Measurements from ENCODE around the gene ADK.
A peak's percentile ranks its signal among the peaks of the same experiment; 100 is the strongest.

ADK gene

DNA sequence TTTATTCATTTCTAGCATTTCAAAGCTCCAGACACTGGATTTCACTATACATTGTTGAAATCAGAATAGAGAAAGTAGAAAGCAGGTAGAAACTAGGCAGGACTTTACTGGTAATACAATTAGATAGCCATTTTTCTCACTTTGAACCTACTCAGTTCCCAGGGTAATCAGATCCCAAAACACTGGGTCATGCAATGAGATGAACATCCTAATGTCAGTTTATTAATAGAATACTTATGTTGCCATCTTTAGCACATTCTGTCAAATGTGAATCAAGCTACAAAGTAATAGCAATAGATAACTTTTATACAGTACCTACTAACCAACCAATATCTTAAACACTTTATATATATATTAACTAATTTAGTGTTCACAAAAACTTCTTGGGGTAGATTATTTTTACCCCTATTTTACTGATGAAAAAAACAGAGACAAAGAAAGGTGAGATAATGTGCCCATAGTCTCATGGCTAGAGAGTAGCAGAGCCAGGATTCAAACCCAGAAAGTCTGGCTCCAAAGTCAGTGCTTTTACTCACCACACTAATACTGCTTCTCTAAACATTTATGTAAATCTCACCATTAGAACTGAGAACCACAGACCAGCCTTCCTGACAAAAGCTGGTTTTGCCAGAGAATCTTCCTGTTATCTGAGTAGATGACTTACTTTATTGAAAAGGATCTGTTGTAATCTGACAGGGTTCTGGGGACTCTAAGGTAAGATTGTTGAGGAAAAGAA lies 521.6 kb downstream of the ADK start:
- no peak for DNase-seq (ENCODE audit: low read depth)

DNA sequence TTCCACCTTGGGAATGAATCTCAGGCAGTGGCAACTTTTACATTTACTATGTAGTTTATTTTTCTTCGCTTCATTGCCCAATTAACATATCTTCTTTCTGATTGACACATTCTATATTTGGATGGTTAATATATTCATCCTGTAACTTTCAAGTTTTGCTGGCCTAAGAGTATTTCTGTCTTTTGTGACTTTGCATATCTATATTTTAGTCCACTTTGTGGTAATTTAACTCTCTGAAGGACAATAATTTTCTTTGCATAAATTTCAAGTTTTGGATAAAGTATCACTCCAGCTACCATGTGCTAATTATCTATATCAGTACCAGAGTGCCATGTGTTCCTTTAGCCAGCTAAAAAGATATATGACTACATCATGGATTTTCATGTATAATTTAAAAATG lies 523.9 kb downstream of the ADK start:
- DNase-seq (ENCODE audit: low read depth): no peak

DNA sequence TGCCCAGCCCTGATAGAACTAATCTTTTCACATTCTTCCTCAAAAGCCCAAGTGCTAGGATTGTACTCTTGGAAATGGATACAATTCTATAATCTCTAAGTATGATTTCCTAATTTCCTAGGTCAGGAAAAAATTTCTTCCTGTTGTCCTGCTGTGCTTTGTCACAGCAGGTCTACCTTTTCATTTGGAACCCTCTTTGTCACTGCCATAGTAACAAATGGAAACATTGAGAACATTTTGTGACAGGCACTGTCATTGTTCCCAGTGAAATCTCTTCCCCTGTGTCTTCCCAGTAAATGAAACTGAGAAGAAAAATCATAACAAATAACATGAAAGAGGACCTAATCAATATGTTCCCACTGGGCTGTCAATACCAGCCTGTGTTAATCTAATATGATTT lies 524.5 kb downstream of the ADK start:
- no peak for DNase-seq (ENCODE audit: low read depth)

GRCh38 chr10:74677951-74678350 lies 526.9 kb downstream of the ADK start:
- DNase-seq (ENCODE audit: low read depth): no peak

- peak; percentile 12 for DNase-seq (ENCODE audit: low read depth)
Measured at GRCh38 chr10:74681917-74682627, 531.1 kb downstream of the ADK start.

- DNase-seq (ENCODE audit: low read depth): peak; percentile 21
Measured at GRCh38 chr10:74683067-74683466, 532.0 kb downstream of the ADK start.

- no peak for DNase-seq (ENCODE audit: low read depth)
Measured at GRCh38 chr10:74683621-74684364, 532.8 kb downstream of the ADK start.

GRCh38 chr10:74684462-74684861 lies 533.4 kb downstream of the ADK start:
- no peak for DNase-seq (ENCODE audit: low read depth)

GRCh38 chr10:74685564-74685963 lies 534.5 kb downstream of the ADK start:
- no peak for DNase-seq (ENCODE audit: low read depth)

- DNase-seq (ENCODE audit: low read depth): no peak
Measured at GRCh38 chr10:74690393-74690792, 539.4 kb downstream of the ADK start.

GRCh38 chr10:74691164-74691563 lies 540.1 kb downstream of the ADK start:
- no peak for DNase-seq (ENCODE audit: low read depth)

DNA sequence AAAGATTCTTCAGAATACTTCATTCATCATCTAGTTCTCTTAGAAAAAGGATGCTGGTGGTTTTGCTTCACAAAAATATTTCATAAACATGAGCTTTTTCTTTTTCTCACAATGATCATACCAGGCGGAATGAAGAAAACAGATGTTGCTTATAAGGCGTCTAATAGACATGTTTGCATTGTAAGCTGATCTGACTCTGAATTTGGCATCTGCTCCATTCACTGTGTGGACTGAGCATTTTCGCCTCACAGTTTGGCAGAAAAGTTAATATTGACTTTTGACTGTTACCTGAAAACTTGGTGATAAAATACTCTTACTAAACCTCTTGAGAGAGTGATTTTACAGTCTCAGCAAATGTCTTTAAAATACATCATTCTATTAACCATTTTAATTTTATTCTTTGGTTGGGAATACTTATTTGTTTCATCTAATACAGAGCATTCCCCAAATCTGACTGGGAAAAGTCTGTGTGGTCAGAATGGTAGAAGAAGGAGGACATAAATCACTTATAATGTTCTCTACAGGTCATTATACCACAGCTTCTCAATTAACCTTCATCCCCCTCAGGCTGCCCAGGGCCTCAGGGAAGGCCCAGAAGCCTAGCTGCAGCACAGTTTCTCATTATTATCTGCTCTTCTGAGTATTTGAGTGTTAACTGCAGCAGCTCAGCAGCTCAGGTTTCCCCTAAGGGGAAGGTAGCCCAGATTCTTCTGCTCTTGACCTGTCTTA lies 553.8 kb downstream of the ADK start:
- peak; percentile 72 for DNase-seq (ENCODE audit: low read depth)

DNA sequence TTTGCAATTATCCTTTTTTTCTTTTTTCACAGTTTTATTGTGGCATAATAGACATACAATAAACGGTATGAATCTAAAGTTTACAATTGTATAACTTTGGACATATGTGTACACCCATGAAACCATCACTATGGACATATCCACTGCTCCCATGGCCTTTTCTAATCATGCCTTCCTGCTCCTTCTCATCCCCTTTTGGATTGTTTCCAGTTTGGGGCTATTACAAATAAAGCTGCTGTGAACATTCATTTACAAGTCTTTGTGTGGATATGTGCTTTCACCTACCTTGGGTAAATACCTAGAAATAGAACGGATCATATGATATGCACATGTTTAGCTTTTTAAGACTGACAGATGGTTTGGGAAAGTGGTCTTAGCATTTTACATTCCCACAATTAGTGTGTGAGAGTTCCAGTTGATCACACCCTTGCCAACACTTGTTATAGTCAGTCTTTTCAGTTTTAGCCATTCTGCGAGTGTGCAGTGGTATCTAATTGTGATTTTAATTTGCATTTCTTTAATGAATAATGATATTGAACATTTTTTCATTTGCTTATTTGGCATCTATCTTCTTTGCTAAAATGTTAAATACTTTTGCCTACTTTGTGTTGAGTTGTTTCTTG lies 554.4 kb downstream of the ADK start:
- DNase-seq (ENCODE audit: low read depth): no peak

DNA sequence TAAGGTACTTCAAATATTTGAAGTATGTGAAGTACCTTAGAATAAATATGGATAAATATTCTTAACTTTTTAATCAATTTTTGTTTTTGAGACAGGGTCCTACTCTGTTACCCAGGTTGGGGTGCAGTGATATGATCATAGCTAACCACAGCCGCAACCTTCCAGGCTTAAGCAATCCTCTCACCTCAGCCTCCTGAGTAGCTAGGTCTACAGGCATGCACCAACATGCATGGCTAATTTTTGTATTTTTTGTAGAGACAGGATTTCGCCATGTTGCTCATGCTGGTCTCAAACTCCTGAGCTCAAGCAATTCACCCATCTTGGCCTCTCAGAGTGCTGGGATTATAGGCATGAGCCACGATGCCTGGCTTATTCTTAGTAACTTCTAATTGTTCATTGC lies 555.9 kb downstream of the ADK start:
- no peak for DNase-seq (ENCODE audit: low read depth)

DNA sequence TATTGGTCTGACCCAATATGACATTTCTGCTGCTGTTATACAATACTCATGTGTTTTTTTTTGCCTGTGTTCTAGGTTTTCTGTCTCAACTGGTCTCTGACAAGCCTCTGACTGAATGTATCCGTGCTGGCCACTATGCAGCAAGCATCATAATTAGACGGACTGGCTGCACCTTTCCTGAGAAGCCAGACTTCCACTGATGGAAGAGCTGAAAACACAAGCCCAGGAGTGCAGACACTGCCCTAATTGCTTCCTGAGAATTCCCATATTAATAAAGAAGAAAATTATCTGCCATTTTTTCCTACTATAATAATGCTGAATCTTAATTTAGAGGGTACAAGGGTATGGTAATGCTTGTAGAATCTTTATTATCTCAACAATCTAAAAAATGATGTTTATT lies 557.2 kb downstream of the ADK start:
- no peak for DNase-seq (ENCODE audit: low read depth)

GRCh38 chr10:74718208-74718607 lies 567.2 kb downstream of the ADK start:
- DNase-seq (ENCODE audit: low read depth): no peak

DNA sequence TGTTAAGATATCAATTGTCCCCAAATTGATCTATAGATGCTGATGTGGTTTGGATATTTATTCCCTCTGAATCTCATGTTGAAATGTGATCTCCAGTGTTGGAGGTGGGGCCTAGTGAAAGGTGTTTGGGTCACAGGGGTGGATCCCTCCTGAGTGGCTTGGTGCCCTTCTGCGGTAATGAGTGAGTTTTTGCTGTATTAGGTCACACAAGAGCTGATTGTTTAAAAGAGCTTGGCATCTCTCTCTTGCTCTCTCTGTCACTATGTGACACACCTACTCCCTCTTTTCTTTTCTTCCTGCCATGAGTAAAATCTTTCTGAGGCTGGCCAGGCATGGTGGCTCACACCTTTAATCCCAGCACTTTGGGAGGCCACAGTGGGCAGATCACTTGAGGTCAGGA lies 577.2 kb downstream of the ADK start:
- DNase-seq (ENCODE audit: low read depth): no peak

DNA sequence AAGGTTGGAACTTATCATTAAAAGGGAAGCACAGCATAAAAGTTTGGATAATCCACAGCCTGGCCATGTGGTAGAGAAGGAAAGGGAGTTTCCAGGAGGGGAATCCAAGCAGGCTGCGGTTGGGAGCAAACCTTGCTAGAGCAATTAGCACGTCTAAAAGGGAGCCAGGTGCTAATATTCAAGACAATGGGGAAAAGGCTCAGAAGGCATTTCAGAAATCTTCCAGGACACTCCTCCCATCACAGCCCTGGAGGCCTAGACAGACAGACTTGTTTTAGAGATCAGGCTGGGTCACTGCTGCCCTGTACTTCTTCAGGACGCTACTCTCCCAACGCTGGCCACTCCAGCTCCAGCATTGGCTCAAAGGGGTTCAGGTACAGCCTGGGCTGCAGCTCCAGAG lies 579.2 kb downstream of the ADK start:
- no peak for DNase-seq (ENCODE audit: low read depth)

DNA sequence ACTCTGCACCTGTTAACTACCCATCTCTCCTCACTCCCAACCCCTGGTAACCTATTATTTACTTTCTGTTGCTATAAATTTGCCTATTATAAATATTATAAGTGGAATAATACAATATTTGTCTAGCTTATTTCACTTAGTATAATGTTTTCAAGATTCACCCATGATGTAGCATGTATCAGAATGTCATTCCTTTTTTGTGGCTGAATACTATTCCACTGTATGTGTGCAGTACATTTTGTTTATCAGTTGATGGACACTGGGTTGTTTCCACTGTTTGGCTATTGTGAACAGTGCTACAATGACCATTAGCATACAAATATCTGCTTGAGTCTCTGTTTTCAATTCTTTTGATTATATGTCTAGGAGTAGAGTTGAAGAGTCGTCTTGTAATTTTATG lies 582.6 kb downstream of the ADK start:
- no peak for DNase-seq (ENCODE audit: low read depth)

DNA sequence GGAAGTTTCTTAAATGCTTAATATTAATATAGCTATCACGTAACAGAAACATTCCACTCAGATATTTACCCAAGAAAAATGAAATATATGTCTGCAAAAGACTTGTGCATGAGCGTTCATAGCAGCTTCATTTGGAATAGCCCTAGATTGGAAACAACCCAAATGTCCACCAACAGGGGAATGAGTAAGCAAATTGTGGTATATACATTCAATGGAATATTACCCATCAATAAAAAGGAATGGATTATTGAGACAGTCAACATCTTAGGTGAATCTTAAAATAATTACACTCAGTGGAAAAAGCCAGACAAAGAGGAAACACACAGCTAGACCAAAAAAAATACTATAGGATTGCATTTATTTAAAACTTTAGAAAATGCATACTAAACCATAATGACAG lies 585.0 kb downstream of the ADK start:
- no peak for DNase-seq (ENCODE audit: low read depth)

DNA sequence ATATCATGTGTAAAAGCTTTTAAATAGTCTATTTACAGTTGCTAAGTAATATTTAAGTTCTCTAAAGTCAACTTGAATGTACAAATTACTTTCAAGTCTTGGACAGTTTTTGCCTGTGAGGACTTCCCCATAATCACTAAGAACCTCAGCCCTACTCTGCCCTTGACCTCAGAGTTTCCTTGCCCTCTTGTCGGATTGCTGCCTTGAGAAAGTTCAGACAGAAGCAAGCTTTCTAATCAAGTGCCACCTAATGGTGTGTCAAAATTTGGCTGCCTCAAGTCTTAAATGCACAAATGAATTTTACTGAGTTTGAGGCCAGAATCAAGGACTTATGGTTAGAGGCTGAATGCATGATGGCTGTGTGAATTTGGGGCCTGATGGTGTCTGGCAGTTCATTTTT lies 587.0 kb downstream of the ADK start:
- no peak for DNase-seq (ENCODE audit: low read depth)

DNA sequence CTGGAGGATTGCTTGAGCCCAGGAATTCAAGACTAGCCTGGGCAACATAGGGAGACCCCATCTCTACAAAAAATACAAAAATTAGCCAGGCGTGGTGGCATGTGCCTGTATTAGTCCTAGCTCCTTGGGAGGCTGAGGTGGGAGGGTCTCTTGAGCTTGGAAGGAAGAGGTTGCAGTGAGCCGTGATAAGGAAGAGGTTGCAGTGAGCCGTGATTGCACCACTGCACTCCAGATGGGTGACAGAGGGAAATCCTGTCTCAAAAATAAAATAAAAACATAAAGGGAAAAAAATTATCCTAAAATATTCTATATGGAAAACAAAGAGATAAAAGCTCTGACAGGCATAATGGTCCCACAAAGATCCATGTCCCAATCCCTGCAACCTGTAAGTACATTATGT lies 587.5 kb downstream of the ADK start:
- DNase-seq (ENCODE audit: low read depth): no peak

All from fibroblast of gingiva (primary cell).